Measurements from ENCODE around the gene CTAG1B.
"Not testable (repeated sequence)": the region's sequence is repeated elsewhere in the genome, so short reads cannot be mapped to it uniquely, and the experiment has no call there.

CTAG1B gene

GRCh38 chrX:154582994-154583393, 36.1 kb downstream of the CTAG1B start:
- DNase-seq = not testable (repeated sequence)

GRCh38 chrX:154575076-154575475, 44.0 kb downstream of the CTAG1B start:
- not testable (repeated sequence) for DNase-seq

- not testable (repeated sequence) for DNase-seq
Observed at GRCh38 chrX:154573061-154573460, 46.0 kb downstream of the CTAG1B start.

GRCh38 chrX:154570361-154570760, 48.7 kb downstream of the CTAG1B start:
- DNase-seq = not testable (repeated sequence)

All from SIG-M5 (cell line).